ENCODE data around the gene SPANXA2. TPM values are rescaled to one million over a fixed set of nuclear protein-coding genes. Genes with fewer than 3 reads are reported as not detected.
"Not testable (repeated sequence)": the region's sequence is repeated elsewhere in the genome, so short reads cannot be mapped to it uniquely, and the experiment has no call there.

Gene SPANXA2
- total RNA-seq, result not detected in 2 replicates
- not detected in 2 replicates for polyA plus RNA-seq

GRCh38 chrX:141589408-141589807, at the start of gene SPANXA2:
Gene SPANXA2 (plus strand): TSS chrX:141589708. CDS start chrX:141589768, 60 bp downstream.
- H3K4me3 ChIP-seq; H3K9me3 ChIP-seq (ENCODE audit: low read depth); H3K4me1 ChIP-seq (ENCODE audit: low read depth); H3K27ac ChIP-seq; DNase-seq (ENCODE audit: low read depth in 1 of 2, low spot score in 1 of 2); H3K36me3 ChIP-seq; H3K27me3 ChIP-seq: not testable (repeated sequence)

GRCh38 chrX:141542551-141542950, 47.0 kb upstream of the SPANXA2 start:
- not testable (repeated sequence) for H3K27me3 ChIP-seq; H3K27ac ChIP-seq; H3K9me3 ChIP-seq (ENCODE audit: low read depth); DNase-seq (ENCODE audit: low read depth in 1 of 2, low spot score in 1 of 2); H3K4me1 ChIP-seq (ENCODE audit: low read depth); H3K36me3 ChIP-seq; H3K4me3 ChIP-seq

GRCh38 chrX:141584638-141585037, 4.9 kb upstream of the SPANXA2 start, which contains the start of gene SPANXA1:
Gene SPANXA1 (minus strand): TSS chrX:141584738. CDS start chrX:141584678, 60 bp downstream.
- not testable (repeated sequence) for H3K36me3 ChIP-seq; DNase-seq (ENCODE audit: low read depth in 1 of 2, low spot score in 1 of 2)

GRCh38 chrX:141609111-141609510, 19.6 kb downstream of the SPANXA2 start:
- no peak overlapping the region for H3K4me3 ChIP-seq
- no peak for DNase-seq (ENCODE audit: low read depth in 1 of 2, low spot score in 1 of 2)
- H3K27ac ChIP-seq, result no peak overlapping the region
- H3K9me3 ChIP-seq (ENCODE audit: low read depth), result no peaks in the 10 kb centered on the region
- no peaks in the 10 kb centered on the region for H3K36me3 ChIP-seq
- no peaks in the 10 kb centered on the region for H3K4me1 ChIP-seq (ENCODE audit: low read depth)
- H3K27me3 ChIP-seq, result no peaks in the 10 kb centered on the region
- no peak for TF ChIP-seq CTCF (IDR thresholded peaks at IDR 0.05; ENCODE audit: low read depth, low read length)

More at GRCh38 chrX:141584638-141585037, 4.9 kb upstream of the SPANXA2 start, which contains the start of gene SPANXA1:
- not testable (repeated sequence) for H3K4me1 ChIP-seq (ENCODE audit: low read depth); H3K4me3 ChIP-seq; H3K27me3 ChIP-seq; H3K27ac ChIP-seq; H3K9me3 ChIP-seq (ENCODE audit: low read depth)

- H3K36me3 ChIP-seq, result no peaks in the 10 kb centered on the region
- TF ChIP-seq CTCF (IDR thresholded peaks at IDR 0.05; ENCODE audit: low read depth, low read length), result no peak
- no peaks in the 10 kb centered on the region for H3K9me3 ChIP-seq (ENCODE audit: low read depth)
These were observed 29.8 kb downstream of the SPANXA2 start for GRCh38 chrX:141619336-141619735.

GRCh38 chrX:141632124-141632523, 42.6 kb downstream of the SPANXA2 start:
- TF ChIP-seq CTCF (IDR thresholded peaks at IDR 0.05; ENCODE audit: low read depth, low read length), result no peak
- Histone ChIP-seq H3K4me3 (no peak overlapping the region), H3K9me3 (ENCODE audit: low read depth) (no peaks in the 10 kb centered on the region), H3K4me1 (ENCODE audit: low read depth) (no peaks in the 10 kb centered on the region), H3K36me3 (no peaks in the 10 kb centered on the region), H3K27me3 (no peaks in the 10 kb centered on the region), H3K27ac (no peak overlapping the region)
- no peak for DNase-seq (ENCODE audit: low read depth in 1 of 2, low spot score in 1 of 2)

More at GRCh38 chrX:141619336-141619735, 29.8 kb downstream of the SPANXA2 start:
- H3K27me3 ChIP-seq, result no peaks in the 10 kb centered on the region
- no peaks in the 10 kb centered on the region for H3K4me1 ChIP-seq (ENCODE audit: low read depth)
- no peak overlapping the region for H3K4me3 ChIP-seq
- no peak overlapping the region for H3K27ac ChIP-seq
- no peak for DNase-seq (ENCODE audit: low read depth in 1 of 2, low spot score in 1 of 2)

GRCh38 chrX:141638550-141638949, 49.0 kb downstream of the SPANXA2 start:
- Histone ChIP-seq H3K36me3 (no peaks in the 10 kb centered on the region), H3K9me3 (ENCODE audit: low read depth) (no peaks in the 10 kb centered on the region), H3K27me3 (no peaks in the 10 kb centered on the region), H3K4me1 (ENCODE audit: low read depth) (no peaks in the 10 kb centered on the region), H3K4me3 (no peak overlapping the region), H3K27ac (no peak overlapping the region)
- no peak for TF ChIP-seq CTCF (IDR thresholded peaks at IDR 0.05; ENCODE audit: low read depth, low read length)
- no peak for DNase-seq (ENCODE audit: low read depth in 1 of 2, low spot score in 1 of 2)

Other genes starting within 250 kb of the SPANXA2 start
- not detected in 2 replicates for gene SPANXA1, start 5.0 kb upstream of the SPANXA2 start, total RNA-seq
- gene SPANXA1, start 5.0 kb upstream of the SPANXA2 start, polyA plus RNA-seq, result not detected in 2 replicates
- gene SPANXD, start 109.0 kb downstream of the SPANXA2 start, total RNA-seq, result not detected in 2 replicates
- gene SPANXD, start 109.0 kb downstream of the SPANXA2 start, polyA plus RNA-seq, result not detected in 2 replicates
- gene MAGEC3, start 248.6 kb downstream of the SPANXA2 start, total RNA-seq, result not detected in 2 replicates
- gene MAGEC3, start 248.6 kb downstream of the SPANXA2 start, polyA plus RNA-seq, result not detected in 2 replicates

All from cardiac muscle cell (in vitro differentiated cells and primary cell).